GM18499 (cell line): ENCODE data around the gene CREBL2.
A peak's percentile ranks its signal among the peaks of the same experiment; 100 is the strongest.
"Not testable (repeated sequence)": the region's sequence is repeated elsewhere in the genome, so short reads cannot be mapped to it uniquely, and the experiment has no call there.

ENCODE experiments used
- ATAC-seq: cut with Tn5 transposase; IDR thresholded peaks from one replicate; pipeline ENCODE4 v1.9.1; 2021; ENCODE audit warnings: moderate number of reproducible peaks; ENCODE audit not compliant: insufficient read depth, unreplicated experiment

CREBL2 gene

GRCh38 chr12:12611512-12612306 lies at the start of gene CREBL2:
CREBL2 (plus strand) TSS chr12:12611876; CDS start chr12:12612173, 297 bp downstream.
- ATAC-seq: peak; percentile 34

- ATAC-seq: no peak
Observed at GRCh38 chr12:12562016-12562483, 49.6 kb upstream of the CREBL2 start.

- ATAC-seq: peak; percentile 45
Observed at GRCh38 chr12:12562585-12563261, 49.0 kb upstream of the CREBL2 start, which contains the start of gene DUSP16. DUSP16 (minus strand) TSS chr12:12562863; CDS start chr12:12521098, 41,765 bp downstream.

GRCh38 chr12:12563290-12563928 lies 48.3 kb upstream of the CREBL2 start:
- ATAC-seq: no peak

GRCh38 chr12:12564911-12565310 lies 46.8 kb upstream of the CREBL2 start:
- no peak for ATAC-seq

- not testable (repeated sequence) for ATAC-seq
Observed at GRCh38 chr12:12565971-12566370, 45.7 kb upstream of the CREBL2 start.

- ATAC-seq: no peak
Observed at GRCh38 chr12:12572659-12573058, 39.0 kb upstream of the CREBL2 start.

GRCh38 chr12:12577786-12578185 lies 33.9 kb upstream of the CREBL2 start:
- ATAC-seq: no peak

- ATAC-seq: not testable (repeated sequence)
Observed at GRCh38 chr12:12580716-12581115, 31.0 kb upstream of the CREBL2 start.

GRCh38 chr12:12582193-12582881 lies 29.3 kb upstream of the CREBL2 start:
- ATAC-seq: no peak

- peak; percentile 95 for ATAC-seq
Observed at GRCh38 chr12:12582895-12583303, 28.8 kb upstream of the CREBL2 start.

- no peak for ATAC-seq
Observed at GRCh38 chr12:12583510-12584178, 28.0 kb upstream of the CREBL2 start.

- no peak for ATAC-seq
Observed at GRCh38 chr12:12585115-12585863, 26.4 kb upstream of the CREBL2 start.

GRCh38 chr12:12586879-12587675 lies 24.6 kb upstream of the CREBL2 start:
- no peak for ATAC-seq

- ATAC-seq: no peak
Observed at GRCh38 chr12:12587878-12588277, 23.8 kb upstream of the CREBL2 start.

- not testable (repeated sequence) for ATAC-seq
Observed at GRCh38 chr12:12588436-12588835, 23.2 kb upstream of the CREBL2 start.

- no peak for ATAC-seq
Observed at GRCh38 chr12:12590961-12591360, 20.7 kb upstream of the CREBL2 start.

GRCh38 chr12:12592930-12593329 lies 18.7 kb upstream of the CREBL2 start:
- ATAC-seq: no peak
